HG03097 (cell line): ENCODE measurements around the gene ARL8A.
"Not testable (repeated sequence)": the region's sequence is repeated elsewhere in the genome, so short reads cannot be mapped to it uniquely, and the experiment has no call there.

Experiments
- ATAC-seq: cut with Tn5 transposase; IDR thresholded peaks from one replicate; pipeline ENCODE4 v1.9.1; 2021; ENCODE audit not compliant: unreplicated experiment, low FRiP score

The ARL8A gene

DNA sequence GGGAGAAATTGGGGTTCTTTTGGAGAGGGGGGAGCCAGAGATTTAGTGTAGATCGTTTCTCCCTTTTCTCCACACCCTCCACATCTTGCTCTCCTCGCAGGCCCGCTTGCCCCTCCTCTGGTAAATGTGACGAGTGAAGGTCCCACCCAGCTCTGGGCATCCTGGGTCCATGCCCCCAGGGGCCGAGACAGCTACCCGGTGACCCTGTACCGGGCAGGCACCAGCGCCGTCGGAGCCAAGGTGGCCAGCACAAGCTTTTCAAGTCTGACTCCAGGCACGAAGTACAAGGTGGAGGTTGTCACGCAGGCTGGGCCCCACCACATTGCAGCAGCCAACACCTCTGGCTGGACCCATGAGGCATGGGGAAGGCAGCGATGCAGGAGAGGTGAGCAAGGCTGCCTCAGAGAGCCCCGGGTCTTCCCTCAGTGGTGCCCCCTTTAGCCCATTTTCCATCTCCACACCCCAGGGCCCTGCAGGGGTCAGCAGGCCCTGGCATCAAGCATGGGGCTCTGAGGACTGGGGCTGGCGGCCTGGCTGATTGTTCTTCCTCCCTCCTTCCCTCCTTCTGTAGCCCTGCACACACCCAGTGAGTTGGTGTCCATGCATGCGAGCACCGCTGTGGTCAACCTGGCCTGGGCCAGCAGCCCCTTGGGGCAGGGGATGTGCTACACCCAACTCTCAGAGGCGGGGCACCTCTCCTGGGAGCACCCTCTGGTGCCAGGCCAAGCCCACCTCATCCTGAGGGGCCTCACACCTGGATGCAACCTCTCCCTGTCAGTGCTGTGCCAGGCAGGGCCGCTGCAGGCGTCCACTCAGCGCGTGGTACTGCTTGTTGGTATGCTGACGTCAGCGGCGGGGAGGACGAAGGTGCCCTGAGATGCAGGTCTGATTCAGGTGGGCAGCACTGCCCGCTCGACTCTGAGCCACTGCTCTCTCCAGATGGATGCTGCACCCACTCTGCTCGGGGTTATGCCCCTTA, 32.7 kb upstream of the ARL8A start:
- ATAC-seq: no peak

DNA sequence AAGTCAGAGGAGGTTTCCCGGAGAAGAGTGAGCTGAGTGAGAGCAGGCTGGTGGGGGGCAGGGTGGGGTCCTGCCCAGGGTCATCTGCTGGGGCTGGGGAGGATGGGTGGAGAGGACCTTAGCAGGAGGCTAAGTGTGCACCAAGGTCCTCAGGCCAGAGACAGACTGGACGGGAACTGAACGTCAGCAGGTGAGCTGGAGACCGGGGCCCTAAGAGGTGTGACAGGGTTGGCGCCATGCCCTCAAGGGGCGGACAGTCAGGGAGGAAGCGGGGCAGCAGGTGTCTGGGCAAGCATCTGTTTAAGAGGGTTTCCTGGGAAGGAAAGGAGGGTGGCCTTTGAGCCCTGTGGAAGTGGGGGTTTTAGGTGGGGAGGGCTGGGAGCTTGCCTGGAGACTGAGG, 29.5 kb upstream of the ARL8A start:
- no peak for ATAC-seq

DNA sequence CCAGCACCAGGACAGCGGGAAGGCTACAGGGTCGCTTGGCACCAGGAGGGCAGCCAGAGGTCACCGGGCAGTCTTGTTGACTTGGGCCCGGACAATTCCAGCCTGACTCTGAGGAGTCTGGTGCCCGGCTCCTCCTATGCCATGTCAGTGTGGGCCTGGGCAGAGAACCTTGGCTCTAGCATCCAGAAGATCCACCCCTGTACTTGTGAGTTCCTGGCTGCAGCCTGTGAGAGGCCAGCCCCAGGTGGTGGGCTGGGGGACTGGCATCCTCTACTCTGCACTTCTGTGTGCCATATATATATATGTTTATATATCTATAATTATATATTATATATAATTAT, 27.4 kb upstream of the ARL8A start:
- ATAC-seq: no peak

DNA sequence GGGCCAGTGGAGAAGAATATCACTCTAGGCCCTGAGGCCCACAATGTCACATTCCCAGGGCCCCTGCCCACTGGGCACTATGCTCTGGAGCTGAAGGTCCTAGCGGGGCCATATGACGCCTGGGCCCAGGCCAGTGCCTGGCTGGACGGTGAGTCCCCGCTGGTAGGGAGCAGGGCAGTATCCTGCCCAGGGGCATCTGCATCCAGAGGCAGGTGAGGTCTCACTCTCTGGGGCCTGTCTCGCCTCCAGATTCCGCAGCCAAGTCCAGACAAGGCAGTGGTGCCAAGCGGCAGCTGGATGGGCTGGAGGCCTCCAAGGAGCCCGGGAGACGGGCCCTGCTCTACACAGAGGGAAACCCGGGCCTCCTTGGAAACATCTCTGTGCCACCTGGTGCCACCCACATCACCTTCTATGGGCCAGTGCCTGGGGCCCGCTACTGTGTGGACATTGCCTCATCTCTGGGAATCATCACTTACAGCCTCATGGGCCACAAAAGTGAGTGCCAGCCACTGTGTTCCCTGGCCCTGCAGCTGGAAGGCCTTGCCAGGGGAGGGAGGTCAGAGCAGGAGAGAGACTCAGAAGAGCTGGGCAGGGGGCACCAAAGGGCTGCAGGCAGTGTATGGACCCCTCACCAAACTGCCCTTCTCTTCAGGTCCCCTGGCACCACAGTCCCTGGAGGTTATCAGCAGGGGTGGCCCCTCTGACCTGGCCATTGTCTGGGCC, 26.9 kb upstream of the ARL8A start:
- no peak for ATAC-seq

DNA sequence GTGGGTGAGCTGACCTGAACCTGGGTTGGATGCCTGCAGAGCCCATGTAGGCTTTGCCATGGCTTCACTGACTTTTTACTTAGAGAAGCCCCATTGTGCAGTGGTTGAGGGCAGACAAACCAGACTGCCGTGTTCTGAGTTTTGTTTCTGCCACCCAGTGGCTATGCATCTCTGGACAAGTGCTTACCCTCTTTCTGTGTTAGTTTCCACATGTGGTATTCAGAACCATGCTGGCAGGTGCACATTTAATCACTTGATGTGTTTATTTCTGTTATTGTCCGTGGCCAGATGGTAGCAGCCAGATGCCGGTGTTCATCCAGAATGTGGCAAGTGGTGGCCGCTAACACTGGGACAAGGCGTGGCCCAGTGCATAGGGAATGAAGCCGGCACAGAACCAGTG, 26.2 kb upstream of the ARL8A start:
- ATAC-seq: no peak

DNA sequence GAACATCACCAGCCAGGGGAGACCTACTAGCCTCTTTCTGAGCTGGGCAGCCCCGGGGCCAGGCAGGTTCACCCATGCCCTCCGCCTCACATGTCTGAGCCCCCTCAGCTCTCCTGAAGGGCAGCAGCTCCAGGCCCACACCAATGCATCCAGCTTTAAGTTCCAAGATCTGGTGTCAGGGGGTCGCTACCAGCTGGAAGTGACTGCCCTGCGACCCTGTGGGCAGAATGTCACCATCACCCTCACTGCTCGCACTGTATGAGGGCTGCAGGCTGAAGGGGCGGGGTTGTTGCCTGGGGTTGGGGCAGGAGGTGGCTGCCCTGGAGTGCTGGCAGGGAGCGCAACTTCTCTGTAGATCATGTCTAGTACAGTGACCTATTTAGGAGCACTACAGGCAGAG, 24.3 kb upstream of the ARL8A start:
- no peak for ATAC-seq

DNA sequence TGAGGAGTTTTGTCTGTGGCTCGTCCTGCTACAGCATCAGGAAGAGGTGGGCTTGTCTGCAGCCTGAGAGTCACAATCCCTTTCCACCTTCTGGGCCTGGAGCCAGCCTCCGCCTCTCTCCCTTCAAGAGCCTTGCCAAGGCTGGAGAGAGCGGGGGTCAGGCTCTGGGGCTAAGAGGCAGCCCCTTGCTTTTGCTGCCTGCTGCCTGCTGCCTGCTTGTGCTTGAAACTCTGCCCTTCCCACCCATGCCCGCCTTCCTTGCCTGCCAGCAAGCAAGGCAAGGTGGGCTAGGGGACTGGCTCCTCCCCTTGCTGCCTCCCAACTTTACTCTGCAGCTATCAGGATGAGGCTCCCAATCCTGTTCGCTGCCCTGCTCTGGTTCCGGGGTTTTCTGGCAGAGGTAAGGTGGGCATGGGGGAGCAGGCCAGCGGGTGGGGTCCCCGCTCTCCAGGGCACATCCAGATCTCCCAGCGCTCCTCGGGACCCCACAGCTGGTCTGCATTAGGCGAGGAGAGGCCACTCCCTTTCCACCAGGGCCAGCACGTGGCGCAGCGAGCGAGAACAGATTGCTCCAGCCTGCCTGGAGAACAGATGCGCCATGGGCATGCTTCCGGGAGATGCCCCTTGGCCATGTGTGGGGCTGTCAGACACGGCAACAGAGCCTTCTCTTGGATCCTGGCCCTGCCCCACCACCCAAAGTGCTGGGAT, 23.3 kb upstream of the ARL8A start:
- ATAC-seq: no peak

DNA sequence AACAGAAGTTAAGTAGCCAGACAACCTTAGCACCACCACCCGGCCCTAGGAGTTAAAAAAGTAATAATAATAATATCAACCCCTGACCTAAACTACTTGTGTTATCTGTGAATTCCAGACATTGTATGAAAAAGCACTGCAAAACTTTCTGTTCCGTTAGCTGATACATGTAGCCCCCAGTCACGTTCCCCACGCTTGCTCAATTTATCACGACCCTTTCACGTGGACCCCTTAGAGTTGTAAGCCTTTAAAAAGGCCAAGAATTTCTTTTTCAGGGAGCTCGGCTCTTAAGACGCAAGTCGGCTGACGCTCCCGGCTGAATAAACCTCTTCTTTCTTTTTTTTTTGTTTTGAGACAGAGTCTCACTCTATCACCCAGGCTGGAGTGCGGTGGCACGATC, 22.5 kb upstream of the ARL8A start:
- not testable (repeated sequence) for ATAC-seq

DNA sequence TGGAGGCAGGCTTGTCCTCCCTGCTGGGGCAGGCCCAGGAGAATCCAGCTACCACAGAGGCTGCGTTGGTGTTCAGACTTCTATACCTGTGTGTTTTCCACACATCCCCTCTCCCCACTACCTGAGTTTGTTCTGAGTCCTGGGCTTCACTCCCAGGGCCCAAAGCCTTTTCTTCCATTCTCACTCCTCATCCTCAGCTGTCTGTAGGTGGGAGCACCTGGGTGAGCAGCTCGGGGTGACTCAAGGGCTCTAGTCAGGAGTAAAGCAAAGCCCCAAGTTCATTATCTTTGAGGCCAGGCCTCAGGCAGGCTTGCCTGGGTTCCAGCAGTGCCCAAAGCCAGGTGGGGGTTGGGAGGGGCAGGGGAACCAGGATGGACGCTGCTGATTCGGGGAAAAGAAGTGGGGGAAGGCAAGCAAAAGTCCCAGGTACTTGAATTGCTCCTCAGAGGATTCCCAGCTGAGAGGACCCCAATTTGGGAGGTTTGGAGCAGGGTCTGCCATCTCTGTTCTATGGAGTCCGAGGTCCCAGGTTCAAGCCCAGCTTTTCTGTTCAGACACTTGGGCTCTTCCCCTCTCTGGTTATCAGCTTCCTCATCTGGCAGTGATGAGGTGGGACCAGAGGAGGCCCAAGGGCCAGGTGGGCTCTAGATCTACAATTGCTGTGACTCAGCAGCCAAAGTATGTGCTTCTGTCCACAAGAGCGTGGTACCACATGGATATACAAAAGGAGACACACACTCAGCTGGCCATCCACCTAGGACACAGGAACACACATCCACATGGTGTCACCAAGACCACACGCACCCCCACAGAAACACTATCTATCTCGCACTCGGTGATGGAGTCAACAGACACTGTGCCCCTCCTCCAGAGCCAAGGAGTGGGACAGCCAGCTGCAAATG, 21.7 kb upstream of the ARL8A start:
- ATAC-seq: no peak

DNA sequence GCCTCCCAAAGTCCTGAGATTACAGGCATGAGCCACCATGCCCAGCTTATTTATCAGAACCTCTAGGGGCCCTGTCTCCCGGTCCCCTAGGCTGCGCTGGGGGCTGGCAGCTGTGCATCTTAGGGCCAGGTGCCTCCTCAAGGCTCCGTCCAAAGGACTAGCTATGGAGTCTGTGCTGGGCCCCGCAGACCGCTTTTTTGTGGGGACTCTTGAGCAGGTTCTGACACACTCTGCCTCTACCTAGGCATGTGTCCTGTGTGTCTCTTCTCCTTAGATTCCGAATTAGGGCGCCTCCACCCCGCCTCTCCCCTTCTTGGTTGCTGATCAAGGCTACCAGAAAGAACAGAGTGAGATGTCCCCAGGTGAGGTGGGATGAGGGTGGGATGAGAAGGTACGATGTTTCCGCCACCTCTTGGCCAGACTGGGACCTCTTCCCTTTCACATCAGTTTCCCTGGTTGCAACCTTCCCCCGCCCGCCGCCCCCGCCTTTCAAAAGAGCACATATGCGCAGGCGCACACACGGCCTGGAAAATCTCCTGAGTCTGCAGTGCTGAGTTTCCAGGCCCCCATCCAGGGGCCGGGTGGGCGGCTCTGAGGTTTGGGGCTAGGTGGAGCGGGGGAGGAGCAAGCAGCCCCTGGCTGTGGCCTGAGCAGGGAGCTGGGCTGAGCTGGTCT, 20.9 kb upstream of the ARL8A start:
- no peak for ATAC-seq

DNA sequence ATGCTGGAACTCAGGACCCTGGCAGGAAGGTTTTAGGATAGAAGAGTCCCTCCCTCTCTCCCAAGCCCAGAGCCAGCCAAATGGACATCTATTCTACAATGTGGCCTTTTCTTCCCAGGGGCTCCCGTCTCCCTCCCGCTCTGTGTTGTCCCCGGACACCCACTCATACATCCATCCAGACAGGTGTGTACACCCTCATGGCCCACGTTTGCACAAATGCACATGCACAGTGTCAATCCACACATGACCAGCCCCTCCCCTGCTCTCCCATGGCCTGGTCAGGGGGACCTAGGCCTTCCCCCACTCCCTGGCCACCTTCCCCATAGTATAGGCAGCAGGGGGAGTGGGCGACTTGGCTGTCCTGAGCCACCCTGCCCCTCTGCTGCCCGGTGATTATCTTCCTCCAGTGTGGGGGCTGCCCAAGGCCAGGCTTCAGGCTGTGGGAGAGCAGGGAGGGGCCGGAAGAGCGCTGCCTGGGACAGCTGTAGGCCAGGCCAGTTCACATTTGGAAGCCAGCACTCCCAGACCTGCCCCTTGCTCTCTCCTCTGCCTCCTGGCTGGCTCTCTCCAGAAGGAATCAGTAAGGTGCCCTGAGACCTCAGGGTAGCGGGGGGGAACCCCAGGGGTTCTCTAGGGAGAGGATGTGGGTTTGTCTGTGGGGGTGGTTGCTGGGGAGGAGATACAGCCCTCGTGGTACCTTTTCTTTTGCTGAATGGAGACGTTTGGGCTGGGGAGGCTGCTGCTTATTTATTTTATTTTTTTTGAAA, 19.9 kb upstream of the ARL8A start:
- no peak for ATAC-seq

DNA sequence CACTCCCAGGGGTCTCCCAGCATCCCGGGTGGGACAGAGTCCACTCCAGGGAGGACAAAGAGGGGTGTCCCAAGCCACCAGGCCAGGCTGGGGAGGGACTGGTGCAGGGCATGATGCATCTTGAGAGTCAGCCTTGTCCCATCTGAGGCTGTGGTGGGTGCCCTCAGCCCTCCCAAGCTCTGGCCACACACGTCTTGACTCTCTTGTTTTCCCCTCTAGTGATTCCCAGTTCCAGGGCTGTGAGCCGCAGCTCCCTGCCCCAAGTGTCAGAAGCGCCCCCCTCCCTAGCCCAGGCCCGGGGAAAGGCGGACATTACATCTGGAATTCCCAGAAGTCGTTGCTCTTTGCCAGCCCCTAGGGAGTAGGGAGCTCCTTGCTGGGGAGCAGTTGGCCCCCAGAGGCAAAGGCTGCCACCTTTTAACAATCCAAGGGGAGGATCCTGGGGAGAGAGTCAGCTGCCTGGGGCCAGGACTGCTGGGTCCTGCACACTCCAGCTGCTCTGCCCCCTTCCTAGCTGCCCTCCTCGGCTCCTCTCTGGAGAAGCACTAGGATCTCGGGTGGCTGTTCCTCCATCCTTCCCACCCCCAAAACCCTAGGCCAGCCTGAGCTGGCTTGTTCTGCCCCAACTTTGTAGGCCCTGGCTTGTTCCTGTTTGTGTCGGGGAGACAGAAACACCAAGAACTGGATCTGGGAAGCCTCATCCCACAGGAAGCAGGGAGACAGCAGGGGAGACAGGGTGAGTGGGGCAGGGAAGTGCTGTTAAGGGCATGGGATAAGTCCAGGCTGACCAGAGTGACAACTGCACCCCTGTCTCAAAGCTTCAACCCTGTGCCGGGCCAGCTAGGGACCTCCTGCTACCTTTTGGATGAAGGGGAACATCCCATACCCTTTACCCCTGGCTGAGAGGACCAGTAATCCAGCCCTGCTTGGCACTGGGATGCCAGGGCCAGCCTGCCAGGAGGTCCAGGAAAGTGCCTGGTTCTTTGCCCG, 19.0 kb upstream of the ARL8A start:
- ATAC-seq: no peak

DNA sequence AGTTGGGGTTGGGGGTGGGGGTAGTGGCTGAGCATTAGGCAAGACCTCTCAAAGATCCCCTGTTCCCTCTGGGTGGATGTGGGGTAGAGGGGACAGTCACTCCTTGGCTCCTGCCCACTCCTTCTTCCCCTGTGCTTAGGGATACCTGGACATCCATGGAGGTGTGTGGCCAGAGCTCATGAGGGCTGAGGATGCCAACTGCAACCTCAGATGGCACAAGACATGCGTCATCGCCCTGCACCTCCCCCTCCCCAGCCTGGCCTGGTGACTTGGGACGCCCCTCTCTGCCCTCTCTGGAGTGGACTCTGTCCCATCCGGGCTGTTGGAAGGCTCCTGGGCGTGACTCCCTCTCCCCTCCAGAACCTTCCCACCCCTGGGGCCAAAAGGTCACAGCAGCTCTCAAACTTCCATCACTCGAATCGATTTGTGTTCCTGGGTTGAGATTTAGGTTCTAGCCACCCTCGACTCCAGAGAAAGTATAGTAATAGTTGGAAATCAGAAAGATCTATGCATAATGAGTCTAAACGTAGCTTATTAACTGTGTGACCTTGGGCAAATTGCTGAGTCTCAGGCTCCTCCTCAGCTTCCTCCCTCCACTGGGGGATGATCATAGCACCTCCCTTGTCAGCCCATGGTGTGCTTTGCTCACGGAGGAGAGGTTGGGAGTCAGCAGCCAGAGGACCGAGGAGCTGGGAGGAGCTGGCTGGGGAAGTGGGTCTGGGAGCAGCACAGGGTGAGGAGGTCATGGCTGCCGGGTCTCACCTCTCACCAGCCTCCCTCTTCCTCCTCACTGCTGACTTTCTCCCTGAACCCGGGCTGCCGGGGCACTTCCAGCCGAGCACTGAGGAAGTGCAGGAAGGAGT, 18.1 kb upstream of the ARL8A start:
- no peak for ATAC-seq

DNA sequence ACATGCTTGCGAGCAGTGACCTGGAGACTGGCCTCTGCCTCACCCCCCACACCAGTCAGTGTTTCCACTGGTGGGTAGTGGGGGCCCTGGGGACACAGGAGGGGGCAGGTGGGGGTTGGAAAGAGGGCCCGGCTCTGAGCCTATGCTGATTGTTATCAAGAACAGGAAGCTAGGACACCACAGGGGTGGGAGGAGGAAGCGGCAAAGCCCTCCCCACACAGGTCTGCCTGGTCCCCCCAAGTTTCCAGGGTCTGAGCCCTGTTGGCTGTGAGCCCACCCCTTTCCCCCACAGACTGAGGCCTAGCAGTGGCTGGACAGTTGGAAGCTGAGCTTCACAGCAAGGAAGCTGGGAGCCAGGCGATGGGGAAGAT, 17.5 kb upstream of the ARL8A start:
- ATAC-seq: no peak

DNA sequence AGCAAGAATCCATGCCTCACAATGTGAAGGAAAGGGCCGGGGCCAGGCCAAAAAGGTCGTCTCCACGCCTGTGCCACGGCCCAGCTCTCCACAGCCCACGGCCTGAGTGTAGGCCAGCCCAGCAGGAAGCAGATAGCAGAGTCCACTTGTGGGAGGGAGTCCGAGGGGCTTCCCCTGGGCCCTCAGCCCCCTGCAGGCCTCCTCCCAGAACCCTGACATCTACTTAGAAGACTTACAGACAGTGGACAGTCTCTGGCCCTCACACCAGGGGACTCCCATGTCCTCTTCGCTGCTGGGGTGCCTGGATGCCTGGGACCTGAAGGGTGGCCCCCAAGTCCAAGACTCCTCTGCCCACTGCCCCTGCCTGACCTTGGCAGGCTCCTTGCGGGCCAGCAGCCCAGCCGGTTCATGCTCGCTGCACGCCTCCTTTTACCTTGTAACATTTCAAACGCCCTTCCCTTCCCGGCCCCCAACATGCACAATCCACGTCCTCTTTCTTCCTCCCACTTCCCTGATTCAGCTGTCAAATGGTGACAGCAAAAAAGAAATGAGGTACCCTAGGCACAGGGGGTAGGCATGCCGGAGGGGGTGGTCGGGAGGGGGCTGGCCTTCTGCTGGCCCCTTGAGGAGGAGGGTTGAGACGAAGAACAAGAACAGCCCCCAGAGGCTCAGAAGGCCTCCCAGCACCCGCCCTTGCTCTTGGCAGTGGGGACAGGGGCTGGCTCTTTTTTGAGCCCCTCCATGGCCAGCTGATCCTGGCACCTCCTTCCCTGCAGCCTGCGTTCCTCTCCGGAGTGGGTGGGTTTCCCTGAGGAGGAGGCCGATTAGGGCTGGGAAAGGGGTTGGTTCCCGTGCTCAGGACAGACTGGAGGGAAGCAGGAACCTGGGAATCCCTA, 16.9 kb upstream of the ARL8A start:
- no peak for ATAC-seq

DNA sequence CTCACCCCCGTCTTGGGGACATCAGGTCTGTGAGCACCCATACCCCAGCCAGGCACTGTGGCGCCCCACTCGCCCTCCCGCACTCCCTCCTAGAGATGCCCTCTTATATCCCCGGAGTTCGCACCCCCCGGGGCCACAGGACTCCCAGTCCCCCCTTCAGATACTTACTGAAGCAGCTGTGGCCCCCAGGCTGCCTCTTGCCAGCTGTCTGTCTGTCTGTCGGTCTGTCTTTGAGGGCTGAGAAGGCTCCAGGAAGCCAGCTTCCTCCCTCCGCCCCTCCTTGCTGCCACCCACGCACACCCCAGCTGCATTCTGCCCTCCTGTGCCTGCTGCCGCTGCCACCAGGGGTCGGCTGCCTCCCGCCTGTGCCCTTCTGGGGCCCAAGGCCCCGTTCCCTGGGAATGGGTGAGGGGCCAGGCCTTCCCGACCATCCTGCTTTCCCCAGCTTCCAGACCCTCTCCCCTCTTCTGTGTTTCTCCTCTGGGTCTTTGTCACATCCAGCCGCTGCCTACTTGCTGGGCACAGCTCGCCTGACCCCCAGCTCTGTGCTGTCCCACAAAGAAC, 15.9 kb upstream of the ARL8A start, which contains the start of gene PTPN7:
Gene PTPN7, minus strand, starts transcription at position 226 of the 564 bp plus-strand sequence. CDS start 1,200 bp downstream, outside the sequence.
- ATAC-seq: peak; percentile 44
